DMS153 treated with DMSO at 0.1 percent for 48 hours (cell line): ENCODE measurements around the gene PHF24.
"Not testable (repeated sequence)": the region's sequence is repeated elsewhere in the genome, so short reads cannot be mapped to it uniquely, and the experiment has no call there.

Experiments
- DNase-seq: peaks from one replicate; lab custom pipeline; 2025; ENCODE audit not compliant: unreplicated experiment; lab: John Stamatoyannopoulos, UW

Gene PHF24

GRCh38 chr9:34957492-34958410 is at the start of gene PHF24:
TSS of gene PHF24 (plus strand) at chr9:34958285. CDS start at chr9:34971299, 13,014 bp downstream.
- DNase-seq: no peak

- no peak for DNase-seq
Measured at GRCh38 chr9:34927061-34927460, 31.0 kb upstream of the PHF24 start.

- DNase-seq: no peak
Measured at GRCh38 chr9:34928921-34929320, 29.2 kb upstream of the PHF24 start.

- peak; percentile 6 for DNase-seq
Measured at GRCh38 chr9:34929506-34930102, 28.5 kb upstream of the PHF24 start.

- DNase-seq: not testable (repeated sequence)
Measured at GRCh38 chr9:34939989-34940388, 18.1 kb upstream of the PHF24 start.

- DNase-seq: no peak
Measured at GRCh38 chr9:34948451-34948850, 9.6 kb upstream of the PHF24 start.

GRCh38 chr9:34954225-34954624 is 3.9 kb upstream of the PHF24 start:
- no peak for DNase-seq

- not testable (repeated sequence) for DNase-seq
Measured at GRCh38 chr9:34956066-34956465, 2.0 kb upstream of the PHF24 start.

GRCh38 chr9:34956648-34957047 is 1.4 kb upstream of the PHF24 start:
- DNase-seq: no peak

GRCh38 chr9:34958411-34958982 is 412 bp downstream of the PHF24 start:
- DNase-seq: no peak

GRCh38 chr9:34959461-34959860 is 1.4 kb downstream of the PHF24 start:
- DNase-seq: no peak

GRCh38 chr9:34961574-34962490 is 3.7 kb downstream of the PHF24 start:
- DNase-seq: no peak

GRCh38 chr9:34962546-34962945 is 4.5 kb downstream of the PHF24 start:
- DNase-seq: no peak

- no peak for DNase-seq
Measured at GRCh38 chr9:34963552-34963951, 5.5 kb downstream of the PHF24 start.

GRCh38 chr9:34964458-34964857 is 6.4 kb downstream of the PHF24 start:
- DNase-seq: no peak

- DNase-seq: no peak
Measured at GRCh38 chr9:34971146-34971811, 13.2 kb downstream of the PHF24 start.

- DNase-seq: no peak
Measured at GRCh38 chr9:34974664-34975063, 16.6 kb downstream of the PHF24 start.

- DNase-seq: no peak
Measured at GRCh38 chr9:34976441-34976840, 18.4 kb downstream of the PHF24 start.

- DNase-seq: no peak
Measured at GRCh38 chr9:34976992-34977391, 18.9 kb downstream of the PHF24 start.

GRCh38 chr9:34980181-34980761 is 22.2 kb downstream of the PHF24 start:
- DNase-seq: no peak
